GM12878 (cell line): ENCODE results near the gene LOXL3. TPM values are rescaled to one million over a fixed set of nuclear protein-coding genes. Genes with fewer than 3 reads are reported as not detected.
A peak's percentile ranks its signal among the peaks of the same experiment; 100 is the strongest.

Source experiments
- ATAC-seq: fragments of 200-7000 bp; cut with Tn5 transposase; 3 replicates; pipeline ENCODE4 v1.9.1; 2020; ENCODE audit warnings: mild to moderate bottlenecking, moderate library complexity
- BruUV-seq: library from RNA; stranded (reverse); fragments of 400-500 nt; replicated peaks from 2 replicates; lab custom pipeline; 2021; lab: Mats Ljungman, UMichigan
- CTCF ChIA-PET: fragments of 300-600 bp; sonication (Branson Sonifier 250); formaldehyde crosslinking; extraction: SDS; loops from one replicate; lab custom pipeline; 2021; ENCODE audit warnings: inconsistent platforms; lab: Yijun Ruan, JAX
- POLR2A ChIA-PET: fragments of 350-600 bp; formaldehyde crosslinking; extraction: SDS; loops from one replicate; lab custom pipeline; 2021; ENCODE audit warnings: inconsistent platforms; lab: Charles Lee
- RAD21 ChIA-PET: fragments of 300-600 bp; sonication (Branson Sonifier 250); formaldehyde crosslinking; loops from one replicate; lab custom pipeline; 2023; ENCODE audit warnings: antibody characterized with exemption; ENCODE audit not compliant: unreplicated experiment; lab: Charles Lee
- SMC1A ChIA-PET: fragments of 300-600 bp; sonication (Branson Sonifier 250); formaldehyde crosslinking; loops from one replicate; lab custom pipeline; 2023; ENCODE audit not compliant: unreplicated experiment, uncharacterized antibody; lab: Charles Lee
- DNase-seq: peaks from one replicate; pipeline ENCODE4 v3.0.0-alpha.2; 2011; ENCODE audit warnings: low read depth, low spot score
- FAIRE-seq: peaks from 3 replicates; lab custom pipeline; 2011; peaks lifted over from hg19 to GRCh38; lab: Jason Lieb, UNC
- H2AFZ ChIP-seq: 2 replicates; pipeline ENCODE4 v1.6.0; 2011; ENCODE audit warnings: low read depth, low read length, control low read depth; ENCODE audit not compliant: control insufficient read depth
- H3K27ac ChIP-seq: 2 replicates; pipeline ENCODE4 v1.5.1; 2011; ENCODE audit warnings: control low read depth; ENCODE audit not compliant: control insufficient read depth, insufficient read depth
- H3K27me3 ChIP-seq, 2 experiments: replicated peaks in 1 of 2; 2 replicates each; pipeline versions ENCODE4 v1.6.0 to v1.6.1; 2011; ENCODE audit warnings: low read length in 1 of 2; ENCODE audit not compliant: control insufficient read depth in 2 of 2, insufficient read depth in 2 of 2
- H3K36me3 ChIP-seq, 2 experiments: 2 replicates each; pipeline ENCODE4 v1.5.1; 2011; ENCODE audit warnings: low read length in 1 of 2; ENCODE audit not compliant: control insufficient read depth in 2 of 2, insufficient read depth in 2 of 2
- H3K4me1 ChIP-seq: 2 replicates; pipeline ENCODE4 v1.6.1; 2011; ENCODE audit warnings: mild to moderate bottlenecking, low read length, moderate library complexity, mixed read lengths; ENCODE audit not compliant: control insufficient read depth, insufficient read depth
- H3K4me2 ChIP-seq: 2 replicates; pipeline ENCODE4 v1.6.0; 2011; ENCODE audit warnings: control low read depth; ENCODE audit not compliant: control insufficient read depth, insufficient read depth
- H3K4me3 ChIP-seq: fragments of 200-600 bp; sonication (generic); 2 replicates; pipeline ENCODE4 v1.5.1; 2016
- H3K79me2 ChIP-seq: 2 replicates; pipeline ENCODE4 v1.6.0; 2011; ENCODE audit warnings: low read length; ENCODE audit not compliant: control insufficient read depth, insufficient read depth
- H3K9ac ChIP-seq: 2 replicates; pipeline ENCODE4 v1.8.0; 2011; ENCODE audit warnings: low read length, control low read depth, mixed read lengths; ENCODE audit not compliant: control insufficient read depth, insufficient read depth
- H3K9me3 ChIP-seq: replicated peaks from 3 replicates; pipeline ENCODE4 v1.5.1; 2011; ENCODE audit warnings: mild to moderate bottlenecking, low read length; ENCODE audit not compliant: control insufficient read depth, insufficient read depth
- H4K20me1 ChIP-seq: 2 replicates; pipeline ENCODE4 v1.6.0; 2011; ENCODE audit not compliant: control insufficient read depth, insufficient read depth
- BACH1 ChIP-seq: fragments of 450-650 bp; IDR thresholded peaks from 2 replicates; pipeline ENCODE4 v1.6.1; 2017; ENCODE audit warnings: mild to moderate bottlenecking, borderline replicate concordance
- ETV6 ChIP-seq, 2 experiments: fragments of 450-650 bp in 1 of 2; IDR thresholded peaks in 1 of 2; conservative IDR thresholded peaks in 1 of 2; 2 replicates each; pipeline ENCODE4 v1.6.1; 2014; ENCODE audit warnings: antibody characterized with exemption in 1 of 2, borderline replicate concordance in 1 of 2, low read depth in 1 of 2, mild to moderate bottlenecking in 1 of 2, moderate library complexity in 1 of 2
- FOS ChIP-seq: IDR thresholded peaks from 3 replicates; pipeline ENCODE4 v1.6.1; 2011; ENCODE audit warnings: borderline replicate concordance; ENCODE audit not compliant: insufficient read length; ENCODE audit errors: extremely low read depth
- FOXM1 ChIP-seq: IDR thresholded peaks from 2 replicates; pipeline ENCODE4 v1.6.1; 2012; ENCODE audit warnings: low read depth, mild to moderate bottlenecking, inconsistent platforms, low read length, moderate library complexity
- IRF3 ChIP-seq: fragments of 450-650 bp; IDR thresholded peaks from 2 replicates; pipeline ENCODE4 v1.6.1; 2014; ENCODE audit warnings: mild to moderate bottlenecking
- NR2F1 ChIP-seq: fragments of 450-650 bp; conservative IDR thresholded peaks from 2 replicates; pipeline ENCODE4 v1.6.1; 2017; ENCODE audit warnings: mild to moderate bottlenecking
- POLR2AphosphoS2 ChIP-seq: IDR thresholded peaks from 2 replicates; pipeline ENCODE4 v1.6.1; 2011; ENCODE audit warnings: low read depth, mild to moderate bottlenecking, low read length, improper control_type of control experiment, moderate library complexity
- RAD21 ChIP-seq: IDR thresholded peaks from 2 replicates; pipeline ENCODE4 v1.6.1; 2011; ENCODE audit warnings: mild to moderate bottlenecking, low read depth, low read length, moderate library complexity; ENCODE audit not compliant: insufficient read depth
- SMARCA5 ChIP-seq: fragments of 450-650 bp; IDR thresholded peaks from 2 replicates; pipeline ENCODE4 v1.6.1; 2017; ENCODE audit warnings: mild to moderate bottlenecking
- ZNF217 ChIP-seq: fragments of 450-650 bp; IDR thresholded peaks from 2 replicates; pipeline ENCODE4 v1.6.1; 2017; ENCODE audit warnings: antibody characterized with exemption, mild to moderate bottlenecking
- ZNF592 ChIP-seq: fragments of 450-650 bp; IDR thresholded peaks from 2 replicates; pipeline ENCODE4 v1.6.1; 2017; ENCODE audit warnings: mild to moderate bottlenecking, moderate library complexity
- WGBS: methylation state at CpG from one replicate; pipeline ENCODE4 v1.1.6; 2016; ENCODE audit warnings: low lambda C conversion rate; ENCODE audit not compliant: insufficient replicate concordance, insufficient coverage; ENCODE audit errors: missing lambda C conversion rate; 5-methylcytosine and 5-hydroxymethylcytosine counted together
- in situ Hi-C: fragments of 300-500 bp; cut with MboI; formaldehyde crosslinking; loops from 9 replicates; pipeline ENCODE4 v1.14.3; 2018; ENCODE audit warnings: mixed read lengths
- intact Hi-C: fragments of 100-400 bp; cut with micrococcal nuclease; formaldehyde crosslinking; loops from one replicate; pipeline ENCODE4 v1.14.2; 2022; ENCODE audit not compliant: unreplicated experiment
- polyA plus RNA-seq, 11 experiments: library from polyadenylated mRNA; depleted of rRNA in 4 of 11; unstranded in 6 of 11; stranded (reverse) in 5 of 11; fragments of >200 nt; fragmentation: Nextera tagmentation in 4 of 11; fragmentation: Illumina TruSeq in 1 of 11; extraction: Ambion mirVana in 4 of 11; extraction: Trizol in 1 of 11; gene quantifications; 1 replicate in 1 of 11; 2 replicates in 10 of 11; pipeline versions ENCODE4 v1.2.1 to v1.2.3, GENCODE V29; 2011 to 2016; ENCODE audit warnings: inconsistent platforms in 2 of 11, missing spikeins in 2 of 11, low read depth in 1 of 11
- total RNA-seq, 4 experiments: library from RNA; depleted of rRNA in 3 of 4; stranded (reverse); fragments of >200 nt in 3 of 4; fragmentation: Illumina TruSeq in 1 of 4; extraction: Trizol in 1 of 4; gene quantifications; 2 replicates each; pipeline versions ENCODE4 v1.2.1 to v1.2.3, GENCODE V29; 2013 to 2021

The LOXL3 gene
- total and polyA plus RNA-seq, 10 of the 15 experiments (the other 5 are each of a cell fraction or from before 2014, with no cell fraction given), result 6.2 to 40.9 (median 23.3) TPM

GRCh38 chr2:74573747-74574562 is 20.2 kb upstream of the LOXL3 start (continued):
- TF ChIP-seq POLR2AphosphoS2 (no peak), BACH1 (no peak), IRF3 (no peak), FOXM1 (no peak), ETV6 (conservative IDR thresholded peaks at IDR 0.05 in 1 of 2, IDR thresholded peaks at IDR 0.05 in 1 of 2; ENCODE audit: borderline replicate concordance in 1 of 2, low read depth in 1 of 2) (peak in 1 of 2 experiments; percentile 99; a peak in 2 of 4 replicates), SMARCA5 (no peak)

GRCh38 chr2:74572178-74572925 is 18.6 kb upstream of the LOXL3 start:
- Histone ChIP-seq H3K9ac (no peak overlapping the region), H3K27me3 (no peaks in the 10 kb centered on the region), H3K4me3 (no peak overlapping the region), H3K27ac (peak overlapping the region; percentile 83), H3K36me3 (no peaks in the 10 kb centered on the region), H3K79me2 (no peaks in the 10 kb centered on the region), H2AFZ (peak overlapping the region; percentile 35), H3K9me3 (no peaks in the 10 kb centered on the region), H4K20me1 (no peaks in the 10 kb centered on the region), H3K4me2 (peak overlapping the region; percentile 30; the same call in 1 of the 2 replicates), H3K4me1 (peaks cover 79% of the 10 kb centered on the region)
- 0% methylated on average over 3 of the region's 3 CpGs for WGBS
- DNase-seq, result no peak
- SMC1A ChIA-PET, result interaction anchor here (0.6 to 16.6 kb wide), 10 partner anchors 14 to 99 kb away, joined by 3 to 371 read pairs (median 5); partner anchors contain the start of gene MRPL53
- RAD21 ChIA-PET, result interaction anchor here (1.0 to 10.3 kb wide), 8 partner anchors 15 to 114 kb away, joined by 3 to 152 read pairs (median 5); partner anchors contain the start of genes AUP1, CCDC142, HTRA2 and LOXL3
- in situ Hi-C loops, result no loop called here
- POLR2A ChIA-PET, result interaction anchor here (0.6 to 25.0 kb wide), 8 partner anchors 13 to 387 kb away, joined by 3 to 441 read pairs (median 5); partner anchors contain the start of genes CCDC142, DOK1, LOXL3 and PCGF1
- intact Hi-C loops, result no loop called here
- CTCF ChIA-PET, result interaction anchor here (0.7 to 17.4 kb wide), 13 partner anchors 15 to 116 kb away, joined by 4 to 281 read pairs (median 4); partner anchors contain the start of genes AUP1, CCDC142, HTRA2 and LOXL3
- ATAC-seq, result peak; percentile 38
- no peak for FAIRE-seq
- no TSS peak for BruUV-seq
- TF ChIP-seq ZNF217 (no peak; the same call in 1 of the 2 replicates), FOS (no peak), NR2F1 (peak; percentile 74), RAD21 (peak; percentile 35; the same call in 1 of the 2 replicates), ZNF592 (no peak)
